ENCODE measurements around the gene SMARCB1.

DNA sequence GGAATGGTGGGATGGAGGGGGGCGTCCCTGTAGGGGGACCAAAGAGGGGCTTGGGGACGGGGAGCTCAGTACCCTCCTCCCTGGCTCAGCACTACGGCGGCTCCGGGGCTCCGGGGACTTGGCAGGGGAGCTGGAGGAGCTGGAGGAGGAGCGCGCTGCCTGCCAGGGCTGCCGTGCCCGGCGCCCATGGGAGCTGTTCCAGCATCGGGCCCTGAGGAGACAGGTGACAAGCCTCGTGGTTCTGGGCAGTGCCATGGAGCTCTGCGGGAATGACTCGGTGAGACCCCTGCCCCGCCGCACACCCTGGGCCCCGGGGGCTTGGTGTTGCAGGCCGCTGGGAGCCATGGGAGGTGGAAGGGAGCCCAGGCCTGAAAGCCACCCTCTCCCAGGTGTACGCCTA, 95.6 kb downstream of the SMARCB1 start:
- TF ChIP-seq, protein P1, sequence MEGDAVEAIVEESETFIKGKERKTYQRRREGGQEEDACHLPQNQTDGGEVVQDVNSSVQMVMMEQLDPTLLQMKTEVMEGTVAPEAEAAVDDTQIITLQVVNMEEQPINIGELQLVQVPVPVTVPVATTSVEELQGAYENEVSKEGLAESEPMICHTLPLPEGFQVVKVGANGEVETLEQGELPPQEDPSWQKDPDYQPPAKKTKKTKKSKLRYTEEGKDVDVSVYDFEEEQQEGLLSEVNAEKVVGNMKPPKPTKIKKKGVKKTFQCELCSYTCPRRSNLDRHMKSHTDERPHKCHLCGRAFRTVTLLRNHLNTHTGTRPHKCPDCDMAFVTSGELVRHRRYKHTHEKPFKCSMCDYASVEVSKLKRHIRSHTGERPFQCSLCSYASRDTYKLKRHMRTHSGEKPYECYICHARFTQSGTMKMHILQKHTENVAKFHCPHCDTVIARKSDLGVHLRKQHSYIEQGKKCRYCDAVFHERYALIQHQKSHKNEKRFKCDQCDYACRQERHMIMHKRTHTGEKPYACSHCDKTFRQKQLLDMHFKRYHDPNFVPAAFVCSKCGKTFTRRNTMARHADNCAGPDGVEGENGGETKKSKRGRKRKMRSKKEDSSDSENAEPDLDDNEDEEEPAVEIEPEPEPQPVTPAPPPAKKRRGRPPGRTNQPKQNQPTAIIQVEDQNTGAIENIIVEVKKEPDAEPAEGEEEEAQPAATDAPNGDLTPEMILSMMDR (IDR thresholded peaks at IDR 0.05; ENCODE audit: low read length), result no peak
- no peak for TF ChIP-seq EZH2 (optimal IDR thresholded peaks at IDR 0.05; ENCODE audit: low read depth, low read length)
